Vagina (tissue), 2 donors: Measurements from ENCODE around the gene SPAG6.

ENCODE experiments used
- POLR2A ChIP-seq, 2 donors: fragments of 450-650 bp; IDR thresholded peaks; one replicate each; pipeline ENCODE4 v1.6.1; 2017; ENCODE audit warnings: antibody characterized with exemption in 2 of 2, mild to moderate bottlenecking in 2 of 2, moderate library complexity in 2 of 2
- TF ChIP-seq, protein P1 (sequence below), 3 experiments: fragments of 450-650 bp in 2 of 3; fragments of 200-600 bp in 1 of 3; sonication (generic) in 1 of 3; IDR thresholded peaks; one replicate each; pipeline ENCODE4 v1.5.1; 2017 to 2019; ENCODE audit warnings: antibody characterized with exemption in 3 of 3, mild to moderate bottlenecking in 2 of 3, moderate library complexity in 2 of 3

DNA sequence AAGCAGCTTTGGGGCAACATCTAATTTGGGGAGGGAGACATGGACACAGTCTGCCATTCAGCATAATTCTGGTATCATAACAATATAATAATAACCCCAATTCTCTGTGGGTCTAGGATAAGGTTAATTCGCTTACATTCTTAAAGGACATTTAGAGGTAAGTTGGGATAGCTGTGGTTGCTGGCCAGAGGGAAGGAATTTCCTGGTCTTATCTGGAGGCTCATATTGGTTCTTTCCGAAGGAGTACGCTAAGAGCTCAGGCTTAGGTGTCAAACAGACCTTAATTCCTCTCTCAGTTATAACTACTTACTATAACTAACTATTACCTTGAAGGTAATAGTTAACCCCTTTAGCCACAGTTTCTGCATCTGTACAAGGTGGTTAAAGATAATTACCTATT lies 68.8 kb downstream of the SPAG6 start:
- TF ChIP-seq, protein P1, sequence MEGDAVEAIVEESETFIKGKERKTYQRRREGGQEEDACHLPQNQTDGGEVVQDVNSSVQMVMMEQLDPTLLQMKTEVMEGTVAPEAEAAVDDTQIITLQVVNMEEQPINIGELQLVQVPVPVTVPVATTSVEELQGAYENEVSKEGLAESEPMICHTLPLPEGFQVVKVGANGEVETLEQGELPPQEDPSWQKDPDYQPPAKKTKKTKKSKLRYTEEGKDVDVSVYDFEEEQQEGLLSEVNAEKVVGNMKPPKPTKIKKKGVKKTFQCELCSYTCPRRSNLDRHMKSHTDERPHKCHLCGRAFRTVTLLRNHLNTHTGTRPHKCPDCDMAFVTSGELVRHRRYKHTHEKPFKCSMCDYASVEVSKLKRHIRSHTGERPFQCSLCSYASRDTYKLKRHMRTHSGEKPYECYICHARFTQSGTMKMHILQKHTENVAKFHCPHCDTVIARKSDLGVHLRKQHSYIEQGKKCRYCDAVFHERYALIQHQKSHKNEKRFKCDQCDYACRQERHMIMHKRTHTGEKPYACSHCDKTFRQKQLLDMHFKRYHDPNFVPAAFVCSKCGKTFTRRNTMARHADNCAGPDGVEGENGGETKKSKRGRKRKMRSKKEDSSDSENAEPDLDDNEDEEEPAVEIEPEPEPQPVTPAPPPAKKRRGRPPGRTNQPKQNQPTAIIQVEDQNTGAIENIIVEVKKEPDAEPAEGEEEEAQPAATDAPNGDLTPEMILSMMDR (IDR thresholded peaks at IDR 0.05) = no peak
- no peak for TF ChIP-seq POLR2A (IDR thresholded peaks at IDR 0.05)
